Cardiac muscle cell (in vitro differentiated cells and primary cell): ENCODE measurements around the gene EPB41L2. TPM values are rescaled to one million over a fixed set of nuclear protein-coding genes. Genes with fewer than 3 reads are reported as not detected.

Source experiments
- DNase-seq, 2 donors: peaks; one replicate each; pipeline versions ENCODE4 v3.0.0 to v3.0.0-alpha.2; 2010 to 2017; ENCODE audit warnings: low read depth in 1 of 2, low spot score in 1 of 2
- H3K27ac ChIP-seq: fragments of 200-600 bp; sonication (generic); 2 replicates; pipeline ENCODE4 v1.5.1; 2016
- H3K27me3 ChIP-seq: fragments of 200-600 bp; sonication (generic); 2 replicates; pipeline ENCODE4 v1.6.0; 2016; ENCODE audit warnings: control low read depth
- H3K36me3 ChIP-seq: fragments of 200-600 bp; sonication (generic); 2 replicates; pipeline ENCODE4 v1.5.1; 2016; ENCODE audit warnings: control low read depth
- H3K4me1 ChIP-seq: fragments of 200-600 bp; sonication (generic); 2 replicates; pipeline ENCODE4 v1.8.1; 2017; ENCODE audit warnings: low read depth, mild to moderate bottlenecking, mixed run types
- H3K4me3 ChIP-seq: fragments of 200-600 bp; sonication (generic); 2 replicates; pipeline ENCODE4 v1.5.1; 2016; ENCODE audit warnings: mild to moderate bottlenecking
- H3K9me3 ChIP-seq: fragments of 200-600 bp; sonication (generic); 2 replicates; pipeline ENCODE4 v1.5.1; 2017; ENCODE audit warnings: low read depth, mild to moderate bottlenecking, control low read depth
- CTCF ChIP-seq: IDR thresholded peaks from 2 replicates; pipeline ENCODE4 v1.5.1; 2012; ENCODE audit warnings: low read depth, mild to moderate bottlenecking, low read length
- polyA plus RNA-seq: library from polyadenylated mRNA; unstranded; fragments of >200 nt; fragmentation: Nextera tagmentation; extraction: Ambion mirVana; gene quantifications from 2 replicates; pipeline ENCODE4 v1.2.1, GENCODE V29; 2016
- total RNA-seq: library from RNA; depleted of rRNA; stranded (reverse); fragments of >200 nt; gene quantifications from 2 replicates; pipeline ENCODE4 v1.2.3, GENCODE V29; 2016

The EPB41L2 gene
- 9.6 and 24.0 TPM in 2 replicates for total RNA-seq
- 11.0 and 19.1 TPM in 2 replicates for polyA plus RNA-seq

GRCh38 chr6:131063028-131063763, at the start of gene EPB41L2:
TSS of gene EPB41L2 (minus strand) at chr6:131063245. CDS start at chr6:130956485, 106,760 bp downstream.
- no peaks in the 10 kb centered on the region for H3K27me3 ChIP-seq
- TF ChIP-seq CTCF, result no peak
- no peaks in the 10 kb centered on the region for H3K36me3 ChIP-seq
- H3K4me1 ChIP-seq, result peaks cover 6% of the 10 kb centered on the region
- DNase-seq, result peak; percentile 95 to 97
- H3K9me3 ChIP-seq, result no peaks in the 10 kb centered on the region
- H3K27ac ChIP-seq, result peak within 1 kb of the TSS; percentile 61
- H3K4me3 ChIP-seq, result peak within 1 kb of the TSS; percentile 97

- TF ChIP-seq CTCF, result no peak
- no peaks in the 10 kb centered on the region for H3K4me1 ChIP-seq
- no peak overlapping the region for H3K27ac ChIP-seq
- no peak overlapping the region for H3K4me3 ChIP-seq
- H3K9me3 ChIP-seq, result no peaks in the 10 kb centered on the region
- DNase-seq, result no peak
- H3K36me3 ChIP-seq, result no peaks in the 10 kb centered on the region
- no peaks in the 10 kb centered on the region for H3K27me3 ChIP-seq
Measured at GRCh38 chr6:131112249-131112648, 49.2 kb upstream of the EPB41L2 start.

GRCh38 chr6:131107151-131107550, 44.1 kb upstream of the EPB41L2 start:
- H3K4me3 ChIP-seq, result no peak overlapping the region
- H3K9me3 ChIP-seq, result no peaks in the 10 kb centered on the region
- peak in 1 of 2 donors; percentile 84 for DNase-seq
- H3K27ac ChIP-seq, result no peak overlapping the region
- H3K36me3 ChIP-seq, result no peaks in the 10 kb centered on the region
- H3K4me1 ChIP-seq, result no peaks in the 10 kb centered on the region
- no peaks in the 10 kb centered on the region for H3K27me3 ChIP-seq
- no peak for TF ChIP-seq CTCF

GRCh38 chr6:131103901-131104300, 40.9 kb upstream of the EPB41L2 start:
- DNase-seq, result no peak
- Histone ChIP-seq H3K36me3 (no peaks in the 10 kb centered on the region), H3K4me3 (no peak overlapping the region), H3K9me3 (no peaks in the 10 kb centered on the region), H3K27me3 (no peaks in the 10 kb centered on the region), H3K4me1 (no peaks in the 10 kb centered on the region), H3K27ac (no peak overlapping the region)
- TF ChIP-seq CTCF, result no peak

GRCh38 chr6:131103296-131103695, 40.3 kb upstream of the EPB41L2 start:
- Histone ChIP-seq H3K9me3 (no peaks in the 10 kb centered on the region), H3K4me3 (no peak overlapping the region), H3K36me3 (no peaks in the 10 kb centered on the region), H3K4me1 (no peaks in the 10 kb centered on the region), H3K27me3 (no peaks in the 10 kb centered on the region), H3K27ac (no peak overlapping the region)
- TF ChIP-seq CTCF, result no peak
- DNase-seq, result no peak
